HepG2 (cell line): ENCODE measurements around the gene ZNF302. TPM values are rescaled to one million over a fixed set of nuclear protein-coding genes. Genes with fewer than 3 reads are reported as not detected.
"Not testable (repeated sequence)": the region's sequence is repeated elsewhere in the genome, so short reads cannot be mapped to it uniquely, and the experiment has no call there.

Experiments used
- ATAC-seq: fragments of 200-7000 bp; cut with Tn5 transposase; 3 replicates; pipeline ENCODE4 v1.9.1; 2020; ENCODE audit warnings: mild to moderate bottlenecking, moderate library complexity
- BruUV-seq: library from RNA; stranded (reverse); fragments of 400-500 nt; replicated peaks from 2 replicates; lab custom pipeline; 2021; lab: Mats Ljungman, UMichigan
- CTCF ChIA-PET: fragments of 300-600 bp; formaldehyde crosslinking; extraction: SDS; loops from one replicate; lab custom pipeline; 2021; ENCODE audit warnings: low total read pairs, inconsistent platforms, low intra/inter-chr PET ratio; lab: Yijun Ruan, JAX
- POLR2A ChIA-PET: fragments of 350-600 bp; sonication (Branson Sonifier 250); formaldehyde crosslinking; loops from one replicate; lab custom pipeline; 2020; ENCODE audit warnings: antibody characterized with exemption, inconsistent platforms; lab: Yijun Ruan, JAX
- DNase-seq: peaks from one replicate; pipeline ENCODE4 v3.0.0-alpha.2; 2015; ENCODE audit warnings: low spot score
- FAIRE-seq: peaks from 3 replicates; lab custom pipeline; 2011; peaks lifted over from hg19 to GRCh38; lab: Jason Lieb, UNC
- H2AFZ ChIP-seq: one replicate; pipeline ENCODE4 v1.6.1; 2011; ENCODE audit warnings: low read length, inconsistent platforms
- H3K27ac ChIP-seq: fragments of 300-600 bp; 3 replicates; pipeline ENCODE4 v1.8.0; 2011; ENCODE audit warnings: mixed run types, mild to moderate bottlenecking, mixed read lengths, low read length, inconsistent platforms; ENCODE audit not compliant: insufficient read depth; ENCODE audit errors: extremely low read length
- H3K27me3 ChIP-seq, 2 experiments: fragments of 200-600 bp in 1 of 2; 2 replicates in 1 of 2; 3 replicates in 1 of 2; pipeline versions ENCODE4 v1.6.0 to v1.8.0; 2011; ENCODE audit warnings: low read length in 2 of 2, mild to moderate bottlenecking in 2 of 2, moderate library complexity in 2 of 2, inconsistent platforms in 1 of 2; ENCODE audit not compliant: insufficient read depth in 2 of 2, control insufficient read depth in 1 of 2
- H3K36me3 ChIP-seq, 2 experiments: fragments of 200-600 bp in 1 of 2; replicated peaks in 1 of 2; 2 replicates in 1 of 2; 3 replicates in 1 of 2; pipeline versions ENCODE4 v1.5.1 to v1.8.0; 2011; ENCODE audit warnings: low read length in 2 of 2, inconsistent platforms in 1 of 2; ENCODE audit not compliant: insufficient read depth in 2 of 2, control insufficient read depth in 1 of 2
- H3K4me1 ChIP-seq: 2 replicates; pipeline ENCODE4 v1.5.1; 2012; ENCODE audit warnings: low read length, inconsistent platforms; ENCODE audit not compliant: insufficient read depth
- H3K4me2 ChIP-seq: 2 replicates; pipeline ENCODE4 v1.6.0; 2011; ENCODE audit warnings: low read depth, low read length, inconsistent platforms
- H3K4me3 ChIP-seq, 3 experiments: fragments of 200-600 bp in 1 of 3; sonication (generic), shearing (Covaris generic) in 1 of 3; replicated peaks in 1 of 3; 2 replicates each; pipeline ENCODE4 v1.5.1; 2011 to 2016; ENCODE audit warnings: low read length in 3 of 3, inconsistent platforms in 2 of 3, low read depth in 2 of 3, mild to moderate bottlenecking in 2 of 3, control low read depth in 1 of 3, mixed read lengths in 1 of 3; ENCODE audit not compliant: insufficient read depth in 1 of 3
- H3K79me2 ChIP-seq: one replicate; pipeline ENCODE4 v1.6.1; 2011; ENCODE audit warnings: low read length, inconsistent platforms; ENCODE audit not compliant: insufficient read depth
- H3K9ac ChIP-seq: 2 replicates; pipeline ENCODE4 v1.6.0; 2011; ENCODE audit warnings: mild to moderate bottlenecking, low read depth, low read length, inconsistent platforms; ENCODE audit not compliant: insufficient read depth
- H3K9me3 ChIP-seq: 2 replicates; pipeline ENCODE4 v1.5.1; 2012; ENCODE audit warnings: mild to moderate bottlenecking, low read length
- H4K20me1 ChIP-seq: 2 replicates; pipeline ENCODE4 v1.6.0; 2011; ENCODE audit warnings: inconsistent platforms, mild to moderate bottlenecking, low read length, moderate library complexity; ENCODE audit not compliant: insufficient read depth
- CEBPB ChIP-seq: IDR thresholded peaks from 2 replicates; pipeline ENCODE4 v1.6.1; 2011; ENCODE audit warnings: low read depth, low read length, improper control_type of control experiment, borderline replicate concordance
- KMT2B ChIP-seq: IDR thresholded peaks from 2 replicates; pipeline ENCODE4 v1.6.1; 2016; ENCODE audit warnings: missing genetic modification reagents, missing compliant biosample characterization
- MNT ChIP-seq: fragments of 450-650 bp; IDR thresholded peaks from 2 replicates; pipeline ENCODE4 v1.6.1; 2016
- POGZ ChIP-seq: sonication (generic); formaldehyde crosslinking; IDR thresholded peaks from 2 replicates; pipeline ENCODE4 v1.4.0; 2020; ENCODE audit warnings: mild to moderate bottlenecking, missing genetic modification reagents
- WGBS: methylation state at CpG from one replicate; pipeline ENCODE4 v1.1.6; 2017; ENCODE audit warnings: low lambda C conversion rate; 5-methylcytosine and 5-hydroxymethylcytosine counted together
- in situ Hi-C: cut with HindIII; loops from 2 replicates; pipeline ENCODE4 v1.10.0; 2017; ENCODE audit warnings: low pct_unique_long_range_greater_than_20kb; ENCODE audit not compliant: extremely low pct_ligation_motif_present
- intact Hi-C: fragments of 100-400 bp; cut with micrococcal nuclease; formaldehyde crosslinking; loops from one replicate; pipeline ENCODE4 v1.10.0; 2022; ENCODE audit not compliant: unreplicated experiment
- polyA plus RNA-seq, 8 experiments: library from polyadenylated mRNA; depleted of rRNA in 3 of 8; stranded (reverse) in 7 of 8; unstranded in 1 of 8; fragments of >200 nt; fragmentation: Illumina TruSeq in 4 of 8; extraction: Trizol in 4 of 8; gene quantifications; 2 replicates each; pipeline versions ENCODE4 v1.2.1 to v1.2.3, GENCODE V29; 2011 to 2016; ENCODE audit warnings: low read depth in 4 of 8, missing spikeins in 1 of 8, mixed read lengths in 1 of 8; ENCODE audit not compliant: insufficient read depth in 1 of 8
- total RNA-seq, 5 experiments: library from RNA; depleted of rRNA; stranded (reverse); fragments of >200 nt; fragmentation: Illumina TruSeq; extraction: Trizol; gene quantifications; 2 replicates each; pipeline ENCODE4 v1.2.3, GENCODE V29; 2016; ENCODE audit warnings: low read depth in 1 of 5

The ZNF302 gene
- total and polyA plus RNA-seq, 2 of the 13 experiments (the other 11 are each of a cell fraction or from before 2014, with no cell fraction given) = not detected

DNA sequence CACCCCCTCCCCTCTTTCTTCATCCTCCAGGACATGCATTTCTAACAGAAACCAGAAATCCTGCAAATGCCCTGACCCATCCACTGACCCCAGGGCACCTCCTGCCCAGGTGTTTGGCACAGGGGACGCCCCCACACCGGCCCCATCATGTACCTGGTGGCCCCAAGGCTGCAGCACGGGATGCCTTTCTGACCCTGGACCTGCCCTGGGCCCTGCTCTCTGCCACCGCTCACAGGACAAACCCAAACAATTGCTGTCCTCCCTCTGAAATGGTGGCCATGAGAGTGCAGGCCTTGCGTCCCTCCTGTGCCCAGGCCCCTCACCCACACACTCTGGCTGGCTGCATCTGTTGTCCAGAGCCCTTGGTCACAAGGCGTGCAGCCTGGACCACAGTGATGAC is 12.6 kb upstream of the ZNF302 start:
- WGBS = 11% methylated on average over 3 of the region's 6 CpGs
- intact Hi-C loops = no loop called here
- peak; percentile 14; the same call in 2 of the 3 replicates for ATAC-seq

GRCh38 chr19:34665275-34665674 is 12.2 kb upstream of the ZNF302 start:
- H3K9me3 ChIP-seq, ATAC-seq, H3K36me3 ChIP-seq, intact Hi-C loops, in situ Hi-C loops, H3K27me3 ChIP-seq, H3K4me3 ChIP-seq, CTCF ChIA-PET, H4K20me1 ChIP-seq, H3K27ac ChIP-seq, FAIRE-seq, H3K79me2 ChIP-seq, POLR2A ChIA-PET, DNase-seq, H3K4me2 ChIP-seq, H3K9ac ChIP-seq, BruUV-seq, H2AFZ ChIP-seq: not testable (repeated sequence)
- no CpG with 5 or more reads among the region's 4 CpGs for WGBS
- H3K4me1 ChIP-seq = peaks cover 36% of the 10 kb centered on the region

More for the DNA sequence above, 12.6 kb upstream of the ZNF302 start:
- Histone ChIP-seq H4K20me1 (no peaks in the 10 kb centered on the region), H3K9ac (no peak overlapping the region), H3K4me2 (peak overlapping the region; percentile 43; the same call in 1 of the 2 replicates), H3K9me3 (no peaks in the 10 kb centered on the region), H3K4me3 (no peak overlapping the region), H3K27ac (no peak overlapping the region), H3K79me2 (no peaks in the 10 kb centered on the region), H3K4me1 (peaks cover 36% of the 10 kb centered on the region), H3K27me3 (no peaks in the 10 kb centered on the region; a peak in 2 of 5 replicates), H3K36me3 (no peaks in the 10 kb centered on the region), H2AFZ (no peak overlapping the region)
- no TSS peak for BruUV-seq
- FAIRE-seq (no peak), DNase-seq (no peak)
- in situ Hi-C loops = no loop called here
- ChIA-PET CTCF (no interaction called here), POLR2A (interaction anchor here (1.3 kb wide), 1 partner anchor 9 kb away, joined by 3 read pairs; no protein-coding TSS in a partner anchor)
- TF ChIP-seq KMT2B (CRISPR knock-in tag) (no peak), MNT (no peak), CEBPB (no peak), POGZ (CRISPR knock-in tag) (no peak)
